WTC11 (cell line): ENCODE measurements around the gene ARMC2.

Experiments used
- AFF4 ChIP-seq: sonication (generic); formaldehyde crosslinking; IDR thresholded peaks from 2 replicates; pipeline ENCODE4 v1.8.1; 2023; ENCODE audit warnings: mild to moderate bottlenecking, missing genetic modification reagents, borderline replicate concordance
- CTCF ChIP-seq: fragments of 200-600 bp; IDR thresholded peaks from 2 replicates; pipeline ENCODE4 v1.8.0; 2022; ENCODE audit warnings: antibody characterized with exemption
- EMX1 ChIP-seq: fragments of 250-450 bp; sonication (Bioruptor Pico); IDR thresholded peaks from 2 replicates; pipeline ENCODE4 v1.8.0; 2021; ENCODE audit warnings: mild to moderate bottlenecking
- MAX ChIP-seq: sonication (generic); formaldehyde crosslinking; IDR thresholded peaks from 2 replicates; pipeline ENCODE4 v1.8.0; 2022; ENCODE audit warnings: mild to moderate bottlenecking, missing genetic modification reagents
- NFYB ChIP-seq: sonication (generic); formaldehyde crosslinking; conservative IDR thresholded peaks from 2 replicates; pipeline ENCODE4 v1.8.0; 2022; ENCODE audit warnings: low read depth, missing genetic modification reagents
- SP1 ChIP-seq: sonication (generic); formaldehyde crosslinking; conservative IDR thresholded peaks from 2 replicates; pipeline ENCODE4 v1.8.1; 2022; ENCODE audit warnings: missing genetic modification reagents
- ZBTB21 ChIP-seq: sonication (generic); formaldehyde crosslinking; IDR thresholded peaks from 2 replicates; pipeline ENCODE4 v1.8.1; 2023; ENCODE audit warnings: mild to moderate bottlenecking, missing genetic modification reagents, borderline replicate concordance
- ZNF423 ChIP-seq: fragments of 250-450 bp; sonication (Bioruptor Pico); IDR thresholded peaks from 2 replicates; pipeline ENCODE4 v2.1.2; 2022; ENCODE audit warnings: mild to moderate bottlenecking, moderate library complexity
- TF ChIP-seq, protein P1 (sequence below): sonication (generic); formaldehyde crosslinking; conservative IDR thresholded peaks from 2 replicates; pipeline ENCODE4 v1.8.1; 2022; ENCODE audit warnings: mild to moderate bottlenecking, missing genetic modification reagents
- TF ChIP-seq, protein P2 (sequence below): sonication (generic); formaldehyde crosslinking; IDR thresholded peaks from 2 replicates; pipeline ENCODE4 v1.8.0; 2022; ENCODE audit warnings: mild to moderate bottlenecking, missing genetic modification reagents
- TF ChIP-seq, protein P3 (sequence below): fragments of 250-450 bp; sonication (Bioruptor Pico); IDR thresholded peaks from 2 replicates; pipeline ENCODE4 v1.9.0; 2021; ENCODE audit warnings: mild to moderate bottlenecking, borderline replicate concordance

DNA sequence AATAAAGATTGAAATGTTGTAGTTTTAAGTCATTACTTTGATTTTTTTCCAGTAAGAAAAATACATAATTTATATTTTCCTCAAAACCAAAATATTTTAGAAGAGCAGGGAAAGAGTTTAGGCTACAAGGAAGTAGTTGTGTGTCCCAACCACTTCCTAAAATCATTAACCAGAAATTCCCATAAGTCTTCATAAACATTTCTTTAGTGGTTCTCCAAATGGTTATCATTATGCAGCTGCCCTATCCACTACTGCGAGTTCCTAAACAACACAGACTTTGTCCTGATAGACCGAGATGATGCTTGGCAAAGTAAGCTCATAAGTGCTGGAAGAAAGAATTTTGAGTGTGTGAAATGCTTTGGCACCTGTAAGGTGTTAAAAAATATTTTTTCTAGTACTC lies 93.6 kb downstream of the ARMC2 start:
- TF ChIP-seq, protein P1, sequence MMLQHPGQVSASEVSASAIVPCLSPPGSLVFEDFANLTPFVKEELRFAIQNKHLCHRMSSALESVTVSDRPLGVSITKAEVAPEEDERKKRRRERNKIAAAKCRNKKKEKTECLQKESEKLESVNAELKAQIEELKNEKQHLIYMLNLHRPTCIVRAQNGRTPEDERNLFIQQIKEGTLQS (CRISPR knock-in tag) = no peak
- TF ChIP-seq EMX1 (CRISPR knock-in tag) = no peak
- TF ChIP-seq CTCF = no peak
- no peak for TF ChIP-seq AFF4 (CRISPR knock-in tag)
- TF ChIP-seq, protein P2, sequence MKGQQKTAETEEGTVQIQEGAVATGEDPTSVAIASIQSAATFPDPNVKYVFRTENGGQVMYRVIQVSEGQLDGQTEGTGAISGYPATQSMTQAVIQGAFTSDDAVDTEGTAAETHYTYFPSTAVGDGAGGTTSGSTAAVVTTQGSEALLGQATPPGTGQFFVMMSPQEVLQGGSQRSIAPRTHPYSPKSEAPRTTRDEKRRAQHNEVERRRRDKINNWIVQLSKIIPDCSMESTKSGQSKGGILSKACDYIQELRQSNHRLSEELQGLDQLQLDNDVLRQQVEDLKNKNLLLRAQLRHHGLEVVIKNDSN (CRISPR knock-in tag) = no peak
- no peak for TF ChIP-seq ZNF423
- TF ChIP-seq NFYB (CRISPR knock-in tag) = no peak
- TF ChIP-seq SP1 (CRISPR knock-in tag) = no peak
- TF ChIP-seq, protein P3, sequence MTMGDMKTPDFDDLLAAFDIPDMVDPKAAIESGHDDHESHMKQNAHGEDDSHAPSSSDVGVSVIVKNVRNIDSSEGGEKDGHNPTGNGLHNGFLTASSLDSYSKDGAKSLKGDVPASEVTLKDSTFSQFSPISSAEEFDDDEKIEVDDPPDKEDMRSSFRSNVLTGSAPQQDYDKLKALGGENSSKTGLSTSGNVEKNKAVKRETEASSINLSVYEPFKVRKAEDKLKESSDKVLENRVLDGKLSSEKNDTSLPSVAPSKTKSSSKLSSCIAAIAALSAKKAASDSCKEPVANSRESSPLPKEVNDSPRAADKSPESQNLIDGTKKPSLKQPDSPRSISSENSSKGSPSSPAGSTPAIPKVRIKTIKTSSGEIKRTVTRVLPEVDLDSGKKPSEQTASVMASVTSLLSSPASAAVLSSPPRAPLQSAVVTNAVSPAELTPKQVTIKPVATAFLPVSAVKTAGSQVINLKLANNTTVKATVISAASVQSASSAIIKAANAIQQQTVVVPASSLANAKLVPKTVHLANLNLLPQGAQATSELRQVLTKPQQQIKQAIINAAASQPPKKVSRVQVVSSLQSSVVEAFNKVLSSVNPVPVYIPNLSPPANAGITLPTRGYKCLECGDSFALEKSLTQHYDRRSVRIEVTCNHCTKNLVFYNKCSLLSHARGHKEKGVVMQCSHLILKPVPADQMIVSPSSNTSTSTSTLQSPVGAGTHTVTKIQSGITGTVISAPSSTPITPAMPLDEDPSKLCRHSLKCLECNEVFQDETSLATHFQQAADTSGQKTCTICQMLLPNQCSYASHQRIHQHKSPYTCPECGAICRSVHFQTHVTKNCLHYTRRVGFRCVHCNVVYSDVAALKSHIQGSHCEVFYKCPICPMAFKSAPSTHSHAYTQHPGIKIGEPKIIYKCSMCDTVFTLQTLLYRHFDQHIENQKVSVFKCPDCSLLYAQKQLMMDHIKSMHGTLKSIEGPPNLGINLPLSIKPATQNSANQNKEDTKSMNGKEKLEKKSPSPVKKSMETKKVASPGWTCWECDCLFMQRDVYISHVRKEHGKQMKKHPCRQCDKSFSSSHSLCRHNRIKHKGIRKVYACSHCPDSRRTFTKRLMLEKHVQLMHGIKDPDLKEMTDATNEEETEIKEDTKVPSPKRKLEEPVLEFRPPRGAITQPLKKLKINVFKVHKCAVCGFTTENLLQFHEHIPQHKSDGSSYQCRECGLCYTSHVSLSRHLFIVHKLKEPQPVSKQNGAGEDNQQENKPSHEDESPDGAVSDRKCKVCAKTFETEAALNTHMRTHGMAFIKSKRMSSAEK = no peak
- TF ChIP-seq MAX (CRISPR knock-in tag) = no peak
- no peak for TF ChIP-seq ZBTB21 (CRISPR knock-in tag)
